ENCODE measurements around the gene CPM. TPM values are rescaled to one million over a fixed set of nuclear protein-coding genes. Genes with fewer than 3 reads are reported as not detected.
A peak's percentile ranks its signal among the peaks of the same experiment; 100 is the strongest.

The CPM gene
- total RNA-seq, 4 donors from 2014 or later = 59.0 to 120 (median 79.7) TPM

- Histone ChIP-seq H3K36me3 (no peaks in the 10 kb centered on the region), H3K4me3 (no peak overlapping the region), H3K9me3 (no peaks in the 10 kb centered on the region), H3K27ac (no peak overlapping the region), H3K27me3 (no peaks in the 10 kb centered on the region), H3K4me1 (peaks cover 3% of the 10 kb centered on the region)
- no peak for TF ChIP-seq POLR2AphosphoS5 (IDR thresholded peaks at IDR 0.05)
- TF ChIP-seq CTCF (IDR thresholded peaks at IDR 0.05) = no peak
- no peak for TF ChIP-seq POLR2A (IDR thresholded peaks at IDR 0.05)
- TF ChIP-seq EP300 (IDR thresholded peaks at IDR 0.05) = no peak
- DNase-seq (ENCODE audit: low spot score in 2 of 2) = no peak
- 98% methylated on average over 4 of the region's 4 CpGs for WGBS
These were observed 23.5 kb upstream of the CPM start for GRCh38 chr12:68956466-68956865.

- DNase-seq (ENCODE audit: low spot score in 2 of 2) = no peak
- TF ChIP-seq CTCF (IDR thresholded peaks at IDR 0.05) (no peak), POLR2A (IDR thresholded peaks at IDR 0.05) (no peak), POLR2AphosphoS5 (IDR thresholded peaks at IDR 0.05) (no peak), EP300 (IDR thresholded peaks at IDR 0.05) (no peak)
- Histone ChIP-seq H3K36me3 (no peaks in the 10 kb centered on the region), H3K27me3 (no peaks in the 10 kb centered on the region), H3K27ac (no peak overlapping the region), H3K4me3 (no peak overlapping the region), H3K4me1 (no peaks in the 10 kb centered on the region), H3K9me3 (no peaks in the 10 kb centered on the region)
- 86% methylated on average over 3 of the region's 7 CpGs for WGBS
These were observed 21.8 kb upstream of the CPM start for GRCh38 chr12:68954811-68955210.

GRCh38 chr12:68953536-68953935, 20.6 kb upstream of the CPM start:
- DNase-seq (ENCODE audit: low spot score in 2 of 2) = no peak
- no peak overlapping the region for H3K4me3 ChIP-seq
- no peaks in the 10 kb centered on the region for H3K9me3 ChIP-seq
- H3K4me1 ChIP-seq = no peaks in the 10 kb centered on the region
- no peaks in the 10 kb centered on the region for H3K36me3 ChIP-seq
- H3K27me3 ChIP-seq = no peaks in the 10 kb centered on the region
- no peak overlapping the region for H3K27ac ChIP-seq
- WGBS = 51% methylated on average over 2 of the region's 2 CpGs
- TF ChIP-seq POLR2AphosphoS5 (IDR thresholded peaks at IDR 0.05) = no peak
- TF ChIP-seq EP300 (IDR thresholded peaks at IDR 0.05) = no peak
- TF ChIP-seq CTCF (IDR thresholded peaks at IDR 0.05) = no peak
- no peak for TF ChIP-seq POLR2A (IDR thresholded peaks at IDR 0.05)

GRCh38 chr12:68951652-68952051, 18.7 kb upstream of the CPM start:
- H3K4me3 ChIP-seq = no peak overlapping the region
- H3K4me1 ChIP-seq = no peaks in the 10 kb centered on the region
- H3K27ac ChIP-seq = peak overlapping the region; percentile 48
- TF ChIP-seq EP300 (IDR thresholded peaks at IDR 0.05) (no peak), POLR2AphosphoS5 (IDR thresholded peaks at IDR 0.05) (peak in 2 of 3 donors; percentile 52 to 65), POLR2A (IDR thresholded peaks at IDR 0.05) (no peak), CTCF (IDR thresholded peaks at IDR 0.05) (no peak)
- 60% methylated on average over 6 of the region's 6 CpGs for WGBS
- no peak for DNase-seq (ENCODE audit: low spot score in 2 of 2)
- no peaks in the 10 kb centered on the region for H3K27me3 ChIP-seq
- H3K9me3 ChIP-seq = no peaks in the 10 kb centered on the region
- H3K36me3 ChIP-seq = no peaks in the 10 kb centered on the region

GRCh38 chr12:68950511-68950910, 17.5 kb upstream of the CPM start:
- H3K4me1 ChIP-seq = no peaks in the 10 kb centered on the region
- no peak overlapping the region for H3K27ac ChIP-seq
- WGBS = 96% methylated on average over 4 of the region's 4 CpGs
- no peaks in the 10 kb centered on the region for H3K27me3 ChIP-seq
- TF ChIP-seq CTCF (IDR thresholded peaks at IDR 0.05) (no peak), POLR2AphosphoS5 (IDR thresholded peaks at IDR 0.05) (no peak)
- no peaks in the 10 kb centered on the region for H3K36me3 ChIP-seq
- H3K9me3 ChIP-seq = no peaks in the 10 kb centered on the region
- no peak overlapping the region for H3K4me3 ChIP-seq
- DNase-seq (ENCODE audit: low spot score in 2 of 2) = no peak
